Hepatic stellate cell (primary cell): ENCODE data around the gene QKI.
"Not testable (repeated sequence)": the region's sequence is repeated elsewhere in the genome, so short reads cannot be mapped to it uniquely, and the experiment has no call there.

Experiments
- DNase-seq: peaks from one replicate; pipeline ENCODE4 v3.0.0; 2011; ENCODE audit warnings: low spot score

Gene QKI

DNA sequence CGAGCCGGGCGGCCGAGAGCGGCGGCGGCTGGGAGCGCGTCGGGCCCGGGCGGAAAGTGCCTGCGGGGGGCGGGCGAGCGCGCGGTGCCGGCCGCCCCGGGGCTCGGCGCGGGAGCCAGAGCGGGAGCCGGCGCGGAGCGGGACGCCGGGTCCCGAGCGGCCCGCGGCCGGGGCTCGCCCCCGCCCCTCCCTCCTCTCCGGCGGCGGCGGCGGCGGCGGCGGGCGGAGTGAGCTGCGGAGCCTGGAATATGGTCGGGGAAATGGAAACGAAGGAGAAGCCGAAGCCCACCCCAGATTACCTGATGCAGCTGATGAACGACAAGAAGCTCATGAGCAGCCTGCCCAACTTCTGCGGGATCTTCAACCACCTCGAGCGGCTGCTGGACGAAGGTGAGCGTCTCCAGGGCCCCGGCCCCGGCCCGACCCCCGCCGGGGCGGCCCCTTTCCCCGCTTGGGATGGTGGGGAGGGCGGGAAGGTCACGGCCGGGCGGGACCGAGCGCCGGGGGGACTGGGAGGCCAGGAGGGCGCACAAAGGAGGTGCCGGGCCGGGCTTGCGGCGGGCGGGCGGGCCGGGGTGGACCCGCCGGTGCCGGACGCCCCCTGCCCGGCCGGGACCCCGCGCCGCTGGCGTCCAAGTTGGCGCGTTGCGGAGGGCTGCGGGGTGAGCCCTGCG, 565 bp downstream of the QKI start:
- DNase-seq, result peak; percentile 59

- peak; percentile 68 for DNase-seq
Observed at GRCh38 chr6:163415620-163416556, 1.4 kb downstream of the QKI start.

DNA sequence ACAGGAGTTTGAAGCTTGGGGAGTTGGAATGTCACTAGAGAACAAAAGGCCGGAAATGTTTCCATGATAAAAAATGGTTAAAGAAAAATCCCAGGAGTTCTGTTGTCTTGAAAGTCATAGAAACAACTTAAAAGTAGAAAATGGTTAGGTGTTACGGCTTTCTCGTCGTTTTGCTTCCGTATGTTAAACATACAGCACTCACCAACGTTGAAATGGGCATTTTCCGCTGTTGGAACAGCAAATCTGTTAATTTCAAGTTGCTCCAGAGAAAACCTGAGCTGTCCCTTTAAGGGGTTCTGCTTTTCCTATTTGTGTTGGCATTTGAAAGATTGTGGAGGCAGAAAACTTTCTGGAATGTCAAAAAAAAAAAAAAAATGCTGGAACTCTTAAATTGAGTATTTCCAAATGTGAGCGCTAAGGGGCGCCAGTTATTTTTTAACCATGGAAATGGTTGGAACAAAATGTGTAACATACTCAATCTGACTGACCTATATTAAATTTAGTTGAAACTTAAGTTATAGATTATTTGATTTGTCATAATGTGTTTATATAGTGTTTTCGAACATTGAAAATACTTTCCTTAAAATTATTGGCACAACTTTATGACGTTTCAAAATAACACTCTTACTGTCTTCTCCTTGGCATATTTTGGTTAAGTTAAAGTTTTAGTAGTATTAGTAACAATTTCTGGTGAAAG, 2.2 kb downstream of the QKI start:
- peak; percentile 63 for DNase-seq

DNA sequence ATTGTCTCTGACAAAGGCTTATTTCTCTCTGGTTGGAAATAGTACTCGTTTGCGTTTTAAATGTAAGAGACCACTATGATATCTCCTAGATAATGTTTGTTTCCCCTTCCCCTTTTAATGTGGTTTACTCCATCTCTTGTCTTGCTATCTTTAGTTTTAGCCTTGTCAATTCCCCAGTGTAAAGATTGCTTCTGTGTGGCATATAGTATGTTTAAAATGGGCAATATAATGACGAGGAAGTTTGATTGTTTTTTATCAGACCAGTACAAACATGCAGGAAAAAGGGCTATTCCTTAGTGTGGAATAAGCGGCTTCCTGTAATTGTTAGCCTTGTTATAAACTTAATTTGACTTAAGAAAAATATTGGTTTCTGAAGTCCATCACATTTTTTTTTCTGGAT, 3.1 kb downstream of the QKI start:
- no peak for DNase-seq

- no peak for DNase-seq
Observed at GRCh38 chr6:163418311-163419029, 4.0 kb downstream of the QKI start.

GRCh38 chr6:163419413-163420288, 5.1 kb downstream of the QKI start:
- DNase-seq, result no peak

GRCh38 chr6:163420289-163420614, 5.7 kb downstream of the QKI start:
- no peak for DNase-seq

- no peak for DNase-seq
Observed at GRCh38 chr6:163422550-163422949, 8.0 kb downstream of the QKI start.

- peak; percentile 16 for DNase-seq
Observed at GRCh38 chr6:163423696-163424095, 9.2 kb downstream of the QKI start.

DNA sequence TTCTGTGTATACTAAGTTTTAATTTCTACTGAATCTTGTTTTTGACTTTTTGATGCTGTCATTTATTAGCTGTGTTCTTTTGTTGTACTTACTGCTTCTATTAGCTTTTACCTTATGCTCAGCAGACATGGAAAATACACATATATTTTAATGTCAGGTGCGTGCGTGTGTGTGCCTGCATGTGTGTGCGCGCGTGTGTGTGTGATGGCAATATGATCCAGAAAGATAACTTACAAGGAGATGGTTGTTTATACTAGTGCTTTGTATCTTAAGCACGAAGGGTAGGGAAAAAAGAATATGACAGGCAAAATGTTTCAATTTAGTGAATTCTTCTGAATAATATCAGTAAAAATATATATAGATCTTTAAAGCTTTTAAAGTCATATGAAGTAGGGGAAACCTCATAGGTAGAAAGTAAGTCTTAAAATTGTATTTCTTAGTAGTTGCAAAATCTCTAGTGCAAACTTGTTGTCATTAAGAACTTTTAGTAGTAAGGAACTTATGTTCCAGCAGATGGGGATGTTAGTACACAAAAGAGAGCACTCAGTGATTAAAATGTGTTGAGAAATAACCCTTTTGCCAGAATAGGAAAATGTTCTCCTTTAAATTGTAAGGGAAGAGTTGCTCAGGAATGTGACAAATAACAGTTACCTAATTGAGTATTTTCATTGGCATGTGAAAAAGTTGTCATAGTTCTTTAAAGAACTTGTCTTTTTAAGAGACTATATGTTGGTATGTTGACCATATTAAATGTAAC, 13.2 kb downstream of the QKI start:
- peak; percentile 16 for DNase-seq

GRCh38 chr6:163428373-163428772, 13.9 kb downstream of the QKI start:
- DNase-seq, result no peak

GRCh38 chr6:163429858-163430448, 15.4 kb downstream of the QKI start:
- no peak for DNase-seq

DNA sequence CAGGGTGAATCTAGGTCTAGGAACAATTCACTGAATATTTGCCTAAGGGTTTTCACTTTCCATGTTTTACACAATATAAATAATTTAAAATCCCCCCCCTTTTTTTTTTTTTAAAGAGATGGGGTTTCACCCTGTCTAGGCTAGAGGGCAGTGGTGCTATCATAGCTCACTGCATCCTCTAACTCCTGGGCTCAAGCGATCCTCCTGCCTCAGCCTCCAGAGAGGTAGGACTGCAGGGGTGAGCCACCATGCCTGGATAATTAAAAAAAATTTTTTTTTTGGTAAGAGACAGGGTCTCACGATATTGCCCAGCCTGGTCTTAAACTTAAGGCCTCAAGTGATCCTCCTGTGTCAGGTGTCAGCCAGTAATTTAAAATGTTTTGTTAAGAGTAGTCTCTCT, 17.8 kb downstream of the QKI start:
- DNase-seq, result no peak

GRCh38 chr6:163433486-163433885, 19.0 kb downstream of the QKI start:
- not testable (repeated sequence) for DNase-seq

GRCh38 chr6:163435023-163435422, 20.5 kb downstream of the QKI start:
- no peak for DNase-seq

GRCh38 chr6:163436843-163437242, 22.3 kb downstream of the QKI start:
- no peak for DNase-seq

DNA sequence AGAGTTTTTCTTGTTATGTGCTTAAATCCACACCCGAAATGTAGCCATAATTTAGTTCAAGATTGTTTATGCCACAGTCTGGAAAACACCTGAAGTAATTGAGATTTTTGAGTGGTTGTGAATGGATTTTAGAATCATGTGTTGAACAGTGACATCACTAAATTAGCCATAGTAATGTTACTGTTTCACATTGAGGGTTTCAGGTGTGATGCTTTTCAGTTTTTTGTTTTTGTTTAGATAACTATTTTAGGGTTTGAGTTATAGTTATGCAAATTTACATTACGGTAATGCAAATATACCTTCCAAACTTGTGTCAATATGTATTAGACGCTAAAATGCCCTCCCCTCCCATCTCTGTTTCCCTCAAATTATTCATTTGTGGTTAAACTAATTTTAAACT, 22.9 kb downstream of the QKI start:
- no peak for DNase-seq

- DNase-seq, result no peak
Observed at GRCh38 chr6:163438298-163438939, 23.9 kb downstream of the QKI start.

DNA sequence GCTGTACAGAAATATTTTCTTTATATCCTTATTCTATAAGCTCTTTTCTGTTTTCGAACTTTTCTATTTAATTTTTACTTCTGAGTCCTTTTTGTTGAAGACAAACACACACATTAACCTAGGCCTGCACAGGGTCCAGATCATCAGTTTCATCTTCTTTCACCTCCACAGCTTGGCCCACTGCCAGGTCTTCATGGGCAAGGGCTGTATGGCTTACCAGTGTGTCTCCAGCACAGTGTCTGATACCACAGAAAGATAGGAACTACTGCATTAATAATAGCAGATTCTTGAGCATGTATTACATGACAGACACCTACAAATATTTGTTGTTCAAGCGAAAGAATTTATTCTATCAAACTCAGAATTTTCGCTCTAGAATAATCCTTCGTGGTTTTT, 24.4 kb downstream of the QKI start:
- DNase-seq, result no peak

GRCh38 chr6:163439390-163439789, 24.9 kb downstream of the QKI start:
- DNase-seq, result not testable (repeated sequence)
